Glutamatergic neuron (in vitro differentiated cells): Measurements from ENCODE around the gene PHACTR2. TPM values are rescaled to one million over a fixed set of nuclear protein-coding genes. Genes with fewer than 3 reads are reported as not detected.
A peak's percentile ranks its signal among the peaks of the same experiment; 100 is the strongest.
"Not testable (repeated sequence)": the region's sequence is repeated elsewhere in the genome, so short reads cannot be mapped to it uniquely, and the experiment has no call there.

ENCODE experiments used
- DNase-seq: peaks from one replicate; pipeline ENCODE4 v3.0.0; 2022
- H3K27ac Mint-ChIP-seq: one replicate; pipeline ENCODE4 v1.8.0; 2020; ENCODE audit warnings: mild to moderate bottlenecking, mixed read lengths, inconsistent platforms; ENCODE audit not compliant: unreplicated experiment
- H3K27me3 Mint-ChIP-seq: one replicate; pipeline ENCODE4 v1.8.0; 2020; ENCODE audit warnings: mild to moderate bottlenecking, moderate library complexity, mixed read lengths, inconsistent platforms; ENCODE audit not compliant: unreplicated experiment
- H3K36me3 Mint-ChIP-seq: one replicate; pipeline ENCODE4 v1.8.0; 2020; ENCODE audit warnings: mild to moderate bottlenecking, mixed read lengths, inconsistent platforms; ENCODE audit not compliant: unreplicated experiment
- H3K4me1 Mint-ChIP-seq: one replicate; pipeline ENCODE4 v1.8.0; 2020; ENCODE audit warnings: mild to moderate bottlenecking, low read depth, mixed read lengths, inconsistent platforms; ENCODE audit not compliant: unreplicated experiment
- H3K4me3 Mint-ChIP-seq: one replicate; pipeline ENCODE4 v1.8.0; 2020; ENCODE audit warnings: mild to moderate bottlenecking, mixed read lengths, inconsistent platforms; ENCODE audit not compliant: unreplicated experiment
- H3K9me3 Mint-ChIP-seq: one replicate; pipeline ENCODE4 v1.8.0; 2020; ENCODE audit warnings: mild to moderate bottlenecking, moderate library complexity, mixed read lengths, inconsistent platforms; ENCODE audit not compliant: unreplicated experiment
- total RNA-seq: library from RNA; stranded (reverse); fragmentation: NEBNext Ultra II Directional; extraction: Animal tissue kit (Norgen Biotek cat#: 25700); gene quantifications from one replicate; pipeline ENCODE4 v1.2.1, GENCODE V29; 2021; ENCODE audit not compliant: unreplicated experiment
- TF ChIP-seq, protein P1 (sequence below): fragments of 200-600 bp; sonication (generic); IDR thresholded peaks from one replicate; pipeline ENCODE4 v1.5.0; 2021; ENCODE audit not compliant: partially characterized antibody, unreplicated experiment

The PHACTR2 gene
- total RNA-seq, 1 donor from 2014 or later = 9.7 TPM

DNA sequence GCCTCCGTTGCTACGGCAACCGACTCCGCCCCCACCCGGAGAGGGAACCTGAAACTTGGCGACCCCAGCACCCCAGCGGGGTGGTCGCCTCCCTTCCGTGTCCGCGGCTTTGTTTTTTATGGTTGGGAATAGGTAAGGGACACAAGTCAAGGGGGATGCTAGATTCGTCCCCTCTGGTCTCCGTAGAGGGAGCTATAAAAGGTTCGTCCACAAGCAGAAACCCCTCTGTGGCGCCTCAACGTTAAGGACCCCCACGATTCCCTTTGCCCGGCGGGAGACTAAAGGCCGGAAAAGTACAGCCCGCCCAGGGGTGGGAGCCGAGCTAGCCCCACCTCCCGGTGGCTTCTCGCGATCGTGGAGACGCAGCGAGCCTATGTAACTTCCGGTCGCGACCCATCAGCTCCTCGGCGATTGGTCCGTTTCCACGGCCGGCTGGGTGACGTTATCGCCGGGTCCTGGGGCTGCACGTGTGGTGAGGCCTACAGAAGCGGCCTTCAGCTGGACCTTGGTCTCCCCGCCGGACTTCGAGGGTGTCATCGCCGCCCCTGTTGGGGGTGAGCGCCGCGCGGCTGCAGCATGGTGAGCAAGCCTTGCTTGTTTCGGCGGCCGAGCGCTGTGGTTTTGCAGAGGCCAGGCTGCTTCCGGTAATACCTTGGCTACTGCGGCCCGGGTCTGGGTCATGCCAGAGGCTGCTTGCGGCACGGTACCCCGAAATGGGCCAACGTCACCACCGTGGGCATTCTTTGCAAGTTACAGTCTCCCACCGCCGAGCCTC is 165.3 kb downstream of the PHACTR2 start, which contains the start of gene LTV1:
LTV1 (plus strand) TSS at position 437 of the 775 bp plus-strand sequence; CDS start at position 577, 140 bp downstream.
- DNase-seq = peak; percentile 96
- Mint-ChIP-seq H3K4me1 (peaks cover 8% of the 10 kb centered on the region), H3K4me3 (peak within 1 kb of the TSS; percentile 98), H3K36me3 (no peaks in the 10 kb centered on the region), H3K27me3 (peaks cover 4% of the 10 kb centered on the region), H3K27ac (peak within 1 kb of the TSS; percentile 93), H3K9me3 (peaks cover 2% of the 10 kb centered on the region)
- TF ChIP-seq, protein P1, sequence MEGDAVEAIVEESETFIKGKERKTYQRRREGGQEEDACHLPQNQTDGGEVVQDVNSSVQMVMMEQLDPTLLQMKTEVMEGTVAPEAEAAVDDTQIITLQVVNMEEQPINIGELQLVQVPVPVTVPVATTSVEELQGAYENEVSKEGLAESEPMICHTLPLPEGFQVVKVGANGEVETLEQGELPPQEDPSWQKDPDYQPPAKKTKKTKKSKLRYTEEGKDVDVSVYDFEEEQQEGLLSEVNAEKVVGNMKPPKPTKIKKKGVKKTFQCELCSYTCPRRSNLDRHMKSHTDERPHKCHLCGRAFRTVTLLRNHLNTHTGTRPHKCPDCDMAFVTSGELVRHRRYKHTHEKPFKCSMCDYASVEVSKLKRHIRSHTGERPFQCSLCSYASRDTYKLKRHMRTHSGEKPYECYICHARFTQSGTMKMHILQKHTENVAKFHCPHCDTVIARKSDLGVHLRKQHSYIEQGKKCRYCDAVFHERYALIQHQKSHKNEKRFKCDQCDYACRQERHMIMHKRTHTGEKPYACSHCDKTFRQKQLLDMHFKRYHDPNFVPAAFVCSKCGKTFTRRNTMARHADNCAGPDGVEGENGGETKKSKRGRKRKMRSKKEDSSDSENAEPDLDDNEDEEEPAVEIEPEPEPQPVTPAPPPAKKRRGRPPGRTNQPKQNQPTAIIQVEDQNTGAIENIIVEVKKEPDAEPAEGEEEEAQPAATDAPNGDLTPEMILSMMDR = no peak

DNA sequence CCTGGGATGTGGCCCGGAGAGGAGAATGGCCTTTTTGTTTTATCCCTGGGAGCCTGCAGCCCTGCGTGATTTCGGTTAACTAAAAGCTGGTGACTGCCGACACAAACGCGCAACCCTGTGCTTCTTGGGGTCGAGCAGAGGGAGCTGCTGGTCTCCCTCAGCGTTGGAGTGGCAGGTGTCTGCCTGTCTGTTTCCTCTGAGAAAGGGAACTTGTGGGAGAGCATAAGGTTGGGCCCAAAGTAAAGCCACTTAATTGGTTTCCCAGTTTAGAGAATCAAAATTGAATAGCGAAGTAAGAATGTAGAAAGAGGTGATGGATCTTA is 165.9 kb downstream of the PHACTR2 start:
- TF ChIP-seq, protein P1 = no peak
- peak overlapping the region; percentile 93 for H3K27ac Mint-ChIP-seq
- peaks cover 7% of the 10 kb centered on the region for H3K27me3 Mint-ChIP-seq

DNA sequence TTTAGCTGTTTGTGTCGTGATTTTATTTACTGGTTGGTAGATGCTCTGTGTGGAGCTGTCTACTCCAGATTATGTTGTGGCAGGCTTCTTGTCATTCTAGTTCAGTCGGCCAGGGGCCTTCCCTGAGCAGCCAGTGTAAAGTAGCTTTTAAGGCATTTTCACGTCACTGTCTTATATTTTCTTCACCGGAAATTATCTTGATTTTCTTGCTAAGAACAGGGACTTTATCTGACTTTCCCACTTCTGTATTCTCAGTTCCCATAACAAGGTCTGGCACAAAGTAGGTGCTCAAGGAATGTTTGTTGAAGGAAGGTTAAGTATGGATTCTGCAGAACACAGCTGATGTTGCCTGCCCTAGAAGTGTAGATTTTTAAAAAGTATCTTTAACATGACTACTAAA is 166.2 kb downstream of the PHACTR2 start:
- Mint-ChIP-seq H3K4me3 (peak overlapping the region; percentile 98), H3K36me3 (no peaks in the 10 kb centered on the region), H3K9me3 (peaks cover 2% of the 10 kb centered on the region), H3K27me3 (peaks cover 7% of the 10 kb centered on the region), H3K4me1 (peaks cover 8% of the 10 kb centered on the region), H3K27ac (peak overlapping the region; percentile 93)
- TF ChIP-seq, protein P1 = no peak
- no peak for DNase-seq

More for the DNA sequence above, 165.9 kb downstream of the PHACTR2 start:
- no peaks in the 10 kb centered on the region for H3K36me3 Mint-ChIP-seq
- H3K9me3 Mint-ChIP-seq = peaks cover 2% of the 10 kb centered on the region
- H3K4me3 Mint-ChIP-seq = peak overlapping the region; percentile 98
- H3K4me1 Mint-ChIP-seq = peaks cover 8% of the 10 kb centered on the region
- no peak for DNase-seq

DNA sequence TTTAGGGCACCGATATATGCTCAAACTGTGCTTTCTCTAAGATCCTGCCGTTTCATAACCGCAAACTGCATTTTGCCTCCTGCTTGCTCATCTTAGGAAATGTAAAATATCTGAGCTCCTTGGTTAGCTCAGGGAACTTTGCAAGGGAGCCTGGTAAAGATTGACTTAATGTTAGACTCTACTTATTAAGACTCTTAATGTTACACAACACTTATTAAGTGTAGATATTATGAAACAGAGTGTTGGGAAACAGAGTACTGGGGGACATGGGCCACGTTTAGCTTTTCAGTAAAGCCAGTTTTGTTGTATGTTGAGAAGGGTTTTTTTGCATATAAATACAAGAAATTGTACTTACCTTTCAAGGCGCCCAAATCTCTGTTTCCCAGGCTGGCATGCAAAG is 167.3 kb downstream of the PHACTR2 start:
- TF ChIP-seq, protein P1 = no peak
- no peak for DNase-seq
- Mint-ChIP-seq H3K4me3 (no peak overlapping the region), H3K9me3 (peaks cover 2% of the 10 kb centered on the region), H3K36me3 (no peaks in the 10 kb centered on the region), H3K27ac (no peak overlapping the region), H3K4me1 (peaks cover 8% of the 10 kb centered on the region), H3K27me3 (peaks cover 7% of the 10 kb centered on the region)

DNA sequence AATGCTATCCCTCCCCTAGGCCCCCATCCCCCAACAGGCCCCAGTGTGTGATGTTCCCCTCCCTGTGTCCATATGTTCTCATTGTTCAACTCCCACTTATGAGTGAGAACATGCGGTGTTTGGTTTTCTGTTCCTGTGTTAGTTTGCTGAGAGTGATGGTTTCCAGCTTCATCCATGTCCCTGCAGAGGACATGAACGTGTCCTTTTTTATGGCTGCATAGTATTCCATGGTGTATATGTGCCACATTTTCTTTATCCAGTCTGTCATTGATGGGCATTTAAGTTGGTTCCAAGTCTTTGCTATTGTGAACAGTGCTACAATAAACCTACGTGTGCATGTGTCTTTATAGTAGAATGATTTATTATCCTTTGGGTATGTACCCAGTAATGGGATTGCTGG is 173.9 kb downstream of the PHACTR2 start:
- not testable (repeated sequence) for H3K27ac Mint-ChIP-seq, H3K4me3 Mint-ChIP-seq

DNA sequence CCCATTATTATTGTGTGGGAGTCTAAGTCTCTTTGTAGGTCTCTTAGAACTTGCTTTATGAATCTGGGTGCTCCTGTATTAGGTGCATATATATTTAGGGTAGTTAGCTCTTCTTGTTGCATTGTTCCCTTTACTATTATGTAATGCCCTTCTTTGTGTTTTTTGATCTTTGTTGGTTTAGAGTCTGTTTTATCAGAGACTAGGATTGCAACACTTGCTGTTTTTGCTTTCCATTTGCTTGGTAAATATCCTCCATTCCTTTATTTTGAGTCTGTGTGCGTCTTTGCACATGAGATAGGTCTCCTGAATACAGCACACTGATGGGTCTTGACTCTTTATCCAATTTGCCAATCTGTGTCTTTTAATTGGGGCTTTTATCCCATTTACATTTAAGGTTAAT is 177.3 kb downstream of the PHACTR2 start:
- H3K27ac Mint-ChIP-seq, H3K9me3 Mint-ChIP-seq, H3K27me3 Mint-ChIP-seq, H3K4me1 Mint-ChIP-seq, DNase-seq, H3K4me3 Mint-ChIP-seq: not testable (repeated sequence)
- H3K36me3 Mint-ChIP-seq = peaks cover 35% of the 10 kb centered on the region

More for the DNA sequence above, 173.9 kb downstream of the PHACTR2 start:
- not testable (repeated sequence) for H3K9me3 Mint-ChIP-seq, DNase-seq, H3K27me3 Mint-ChIP-seq, H3K4me1 Mint-ChIP-seq
- H3K36me3 Mint-ChIP-seq = peaks cover 35% of the 10 kb centered on the region

DNA sequence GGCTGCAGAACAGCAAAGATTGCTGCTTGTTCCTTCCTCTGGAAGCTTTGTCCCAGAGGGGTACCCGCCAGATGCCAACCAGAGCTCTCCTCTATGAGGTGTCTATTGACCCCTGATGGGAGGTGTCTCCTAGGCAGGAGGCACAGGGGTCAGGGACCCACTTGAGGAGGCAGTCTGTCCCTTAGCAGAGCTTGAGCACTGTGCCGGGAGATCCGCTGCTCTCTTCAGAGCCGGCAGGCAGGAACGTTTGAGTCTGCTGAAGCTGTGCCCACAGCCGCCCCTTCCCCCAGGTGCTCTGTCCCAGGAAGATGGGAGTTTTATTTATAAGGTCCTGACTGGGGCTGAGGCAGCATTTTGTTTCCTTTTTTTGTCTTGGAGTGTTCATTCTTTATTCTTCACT is 179.0 kb downstream of the PHACTR2 start:
- not testable (repeated sequence) for DNase-seq, H3K27me3 Mint-ChIP-seq, H3K27ac Mint-ChIP-seq, H3K4me3 Mint-ChIP-seq, H3K4me1 Mint-ChIP-seq, H3K9me3 Mint-ChIP-seq
- H3K36me3 Mint-ChIP-seq = peaks cover 35% of the 10 kb centered on the region
